AG09319 (cell line): ENCODE results near the gene FUS.
"Not testable (repeated sequence)": the region's sequence is repeated elsewhere in the genome, so short reads cannot be mapped to it uniquely, and the experiment has no call there.

Source experiments
- DNase-seq: peaks from one replicate; pipeline ENCODE4 v3.0.0-alpha.2; 2010; ENCODE audit warnings: low read depth; ENCODE audit errors: extremely low read depth
- TF ChIP-seq, protein P1 (sequence below): IDR thresholded peaks from 2 replicates; pipeline ENCODE4 v1.5.1; 2011; ENCODE audit warnings: low read depth, mild to moderate bottlenecking, inconsistent platforms, low read length, moderate library complexity

FUS gene

DNA sequence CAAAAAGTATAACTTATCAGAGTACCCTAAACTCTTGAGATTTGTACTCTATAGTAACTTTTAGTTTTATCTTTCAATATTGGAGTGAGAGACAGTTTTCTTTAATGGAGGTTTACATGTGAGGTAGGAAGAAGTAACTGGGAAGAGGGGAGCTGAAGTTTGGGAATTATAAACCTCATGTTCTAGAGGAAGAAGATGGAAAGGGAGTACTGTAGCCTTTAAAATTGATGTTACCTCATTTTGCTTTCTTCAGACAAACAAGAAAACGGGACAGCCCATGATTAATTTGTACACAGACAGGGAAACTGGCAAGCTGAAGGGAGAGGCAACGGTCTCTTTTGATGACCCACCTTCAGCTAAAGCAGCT, 9.5 kb downstream of the FUS start:
- no peak for DNase-seq
- TF ChIP-seq, protein P1, sequence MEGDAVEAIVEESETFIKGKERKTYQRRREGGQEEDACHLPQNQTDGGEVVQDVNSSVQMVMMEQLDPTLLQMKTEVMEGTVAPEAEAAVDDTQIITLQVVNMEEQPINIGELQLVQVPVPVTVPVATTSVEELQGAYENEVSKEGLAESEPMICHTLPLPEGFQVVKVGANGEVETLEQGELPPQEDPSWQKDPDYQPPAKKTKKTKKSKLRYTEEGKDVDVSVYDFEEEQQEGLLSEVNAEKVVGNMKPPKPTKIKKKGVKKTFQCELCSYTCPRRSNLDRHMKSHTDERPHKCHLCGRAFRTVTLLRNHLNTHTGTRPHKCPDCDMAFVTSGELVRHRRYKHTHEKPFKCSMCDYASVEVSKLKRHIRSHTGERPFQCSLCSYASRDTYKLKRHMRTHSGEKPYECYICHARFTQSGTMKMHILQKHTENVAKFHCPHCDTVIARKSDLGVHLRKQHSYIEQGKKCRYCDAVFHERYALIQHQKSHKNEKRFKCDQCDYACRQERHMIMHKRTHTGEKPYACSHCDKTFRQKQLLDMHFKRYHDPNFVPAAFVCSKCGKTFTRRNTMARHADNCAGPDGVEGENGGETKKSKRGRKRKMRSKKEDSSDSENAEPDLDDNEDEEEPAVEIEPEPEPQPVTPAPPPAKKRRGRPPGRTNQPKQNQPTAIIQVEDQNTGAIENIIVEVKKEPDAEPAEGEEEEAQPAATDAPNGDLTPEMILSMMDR, result no peak

DNA sequence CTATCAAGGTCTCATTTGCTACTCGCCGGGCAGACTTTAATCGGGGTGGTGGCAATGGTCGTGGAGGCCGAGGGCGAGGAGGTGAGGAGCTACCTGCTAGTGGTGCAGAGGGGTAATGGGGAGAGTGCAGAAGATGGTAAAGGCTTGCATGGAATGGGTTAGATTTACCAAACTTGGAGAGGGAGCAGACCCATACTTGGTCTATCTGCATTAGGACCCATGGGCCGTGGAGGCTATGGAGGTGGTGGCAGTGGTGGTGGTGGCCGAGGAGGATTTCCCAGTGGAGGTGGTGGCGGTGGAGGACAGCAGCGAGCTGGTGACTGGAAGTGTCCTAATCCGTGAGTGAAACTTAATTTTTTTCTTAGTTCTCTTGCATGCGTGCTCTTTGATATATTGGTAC, 10.1 kb downstream of the FUS start:
- DNase-seq, result no peak
- TF ChIP-seq, protein P1, result no peak

DNA sequence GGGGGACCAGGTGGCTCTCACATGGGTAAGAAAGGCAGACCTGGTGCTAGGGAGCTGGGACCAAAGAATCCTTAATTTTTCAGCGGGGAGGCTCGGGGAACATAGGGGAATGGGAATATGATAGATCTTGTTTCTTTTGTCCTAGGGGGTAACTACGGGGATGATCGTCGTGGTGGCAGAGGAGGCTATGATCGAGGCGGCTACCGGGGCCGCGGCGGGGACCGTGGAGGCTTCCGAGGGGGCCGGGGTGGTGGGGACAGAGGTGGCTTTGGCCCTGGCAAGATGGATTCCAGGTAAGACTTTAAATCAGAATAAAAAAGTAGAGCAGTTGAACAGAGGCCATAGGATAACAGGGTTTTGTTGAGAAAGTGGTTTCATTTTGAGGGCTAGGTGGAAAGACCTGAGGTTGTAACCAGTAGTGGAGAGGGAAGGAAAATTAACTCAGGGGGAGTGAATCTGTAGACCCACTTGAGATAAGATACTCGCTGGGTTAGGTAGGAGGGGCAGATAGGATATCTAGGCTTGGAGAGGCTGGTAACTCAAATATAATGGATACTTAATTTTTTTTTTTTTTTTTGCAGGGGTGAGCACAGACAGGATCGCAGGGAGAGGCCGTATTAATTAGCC, 11.0 kb downstream of the FUS start:
- no peak for DNase-seq
- TF ChIP-seq, protein P1, result no peak

DNA sequence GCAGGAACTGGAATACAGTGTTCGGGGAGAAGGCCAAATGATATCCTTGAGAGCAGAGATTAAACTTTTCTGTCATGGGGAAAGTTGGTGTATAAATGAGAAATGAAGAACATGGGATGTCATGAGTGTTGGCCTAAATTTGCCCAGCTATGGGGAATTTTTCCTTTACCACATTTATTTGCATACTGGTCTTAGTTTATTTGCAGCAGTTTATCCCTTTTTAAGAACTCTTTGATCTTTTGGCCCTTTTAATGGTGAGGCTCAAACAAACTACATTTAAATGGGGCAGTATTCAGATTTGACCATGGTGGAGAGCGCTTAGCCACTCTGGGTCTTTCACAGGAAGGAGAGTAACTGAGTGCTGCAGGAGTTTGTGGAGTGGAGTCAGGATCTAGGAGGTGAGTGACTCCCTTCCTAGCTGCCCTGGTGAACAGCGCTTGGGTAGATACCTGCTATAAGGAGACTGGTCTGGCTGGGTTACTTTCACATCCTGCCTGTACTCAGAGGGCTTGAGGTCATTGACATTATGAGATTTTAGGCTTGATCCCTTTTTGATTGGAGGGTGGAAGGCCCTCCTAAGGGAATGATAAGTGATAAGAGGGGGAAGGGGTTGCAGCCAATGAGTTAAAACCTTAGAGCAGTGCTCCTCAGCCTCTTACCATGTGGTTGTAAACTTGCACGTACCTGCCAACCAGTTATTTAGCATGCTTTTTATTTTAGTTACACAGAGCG, 11.9 kb downstream of the FUS start:
- TF ChIP-seq, protein P1, result no peak
- no peak for DNase-seq

DNA sequence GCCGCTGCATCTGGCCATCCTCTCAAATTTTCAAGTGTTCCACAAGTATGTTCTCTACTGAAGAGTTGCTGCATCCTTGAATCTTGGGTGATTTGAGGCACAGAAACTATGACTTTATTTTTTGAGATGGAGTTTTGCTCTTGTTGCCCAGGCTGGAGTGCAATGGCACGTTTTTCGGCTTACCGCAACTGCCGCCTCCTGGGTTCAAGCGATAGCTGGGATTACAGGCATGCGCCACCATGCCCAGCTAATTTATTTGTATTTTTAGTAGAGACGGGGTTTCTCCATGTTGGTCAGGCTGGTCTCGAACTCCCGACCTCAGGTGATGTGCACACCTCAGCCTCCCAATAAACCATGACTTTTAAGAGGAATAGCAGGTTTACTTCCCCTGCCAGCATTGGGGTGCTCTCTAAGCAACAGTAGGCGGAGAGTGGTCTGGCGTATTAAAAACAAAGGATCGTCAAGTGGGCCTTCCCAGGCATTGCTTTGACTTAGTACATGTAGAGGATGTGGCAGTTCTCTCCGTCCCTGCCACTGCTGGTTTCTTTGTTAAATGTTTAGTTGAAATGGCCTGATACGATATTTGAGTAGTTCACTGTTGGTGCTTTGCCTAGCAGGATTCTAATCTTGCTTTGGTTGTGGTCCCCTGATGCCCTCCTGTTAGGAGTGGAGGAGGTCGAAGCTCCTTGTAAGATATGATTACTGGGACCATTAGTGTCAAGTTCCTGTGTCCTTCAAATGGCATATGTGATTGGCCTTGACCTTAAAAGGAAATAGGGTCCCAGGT, 13.1 kb downstream of the FUS start:
- TF ChIP-seq, protein P1, result no peak

DNA sequence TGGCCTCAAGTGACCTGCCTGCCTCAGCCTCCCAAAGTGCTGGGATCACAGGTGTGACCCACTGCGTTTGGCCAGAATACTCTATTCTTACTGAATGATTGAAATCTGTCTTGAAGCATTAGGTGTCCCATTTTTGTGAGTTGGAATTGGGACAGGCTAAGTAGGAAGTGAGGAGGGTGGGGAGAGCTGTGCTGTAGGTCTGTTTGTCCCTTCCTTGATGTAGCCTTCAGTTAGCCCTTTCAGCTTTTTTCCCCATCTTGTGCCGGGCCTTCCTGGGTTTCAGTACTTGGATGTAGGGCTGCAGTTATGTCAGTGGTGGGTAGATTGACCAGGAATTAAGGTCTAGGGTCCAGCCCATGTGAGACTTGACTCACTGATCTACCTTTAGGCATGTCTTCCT, 13.9 kb downstream of the FUS start:
- DNase-seq, result no peak
- TF ChIP-seq, protein P1, result no peak

More for the DNA sequence above, 13.1 kb downstream of the FUS start:
- no peak for DNase-seq

DNA sequence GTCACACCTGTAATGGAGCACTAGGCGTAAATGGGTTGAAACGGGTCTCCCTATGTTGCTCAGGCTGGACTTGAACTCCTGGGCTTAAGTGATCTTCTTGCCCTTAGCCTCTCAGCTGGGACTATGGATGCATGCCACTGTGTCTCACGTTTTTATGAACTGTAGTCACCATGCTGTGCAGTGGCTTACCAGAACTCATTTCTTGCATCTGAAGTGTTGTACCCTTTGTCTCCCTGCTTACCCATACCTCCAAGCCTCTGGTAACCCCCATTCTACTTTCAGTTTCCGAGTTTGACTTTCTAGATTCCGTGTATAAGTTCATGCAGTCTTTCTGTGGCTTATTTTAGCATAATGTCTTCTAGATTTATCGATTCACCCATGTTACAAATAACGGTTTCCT, 15.0 kb downstream of the FUS start:
- DNase-seq, result no peak
- TF ChIP-seq, protein P1, result no peak

DNA sequence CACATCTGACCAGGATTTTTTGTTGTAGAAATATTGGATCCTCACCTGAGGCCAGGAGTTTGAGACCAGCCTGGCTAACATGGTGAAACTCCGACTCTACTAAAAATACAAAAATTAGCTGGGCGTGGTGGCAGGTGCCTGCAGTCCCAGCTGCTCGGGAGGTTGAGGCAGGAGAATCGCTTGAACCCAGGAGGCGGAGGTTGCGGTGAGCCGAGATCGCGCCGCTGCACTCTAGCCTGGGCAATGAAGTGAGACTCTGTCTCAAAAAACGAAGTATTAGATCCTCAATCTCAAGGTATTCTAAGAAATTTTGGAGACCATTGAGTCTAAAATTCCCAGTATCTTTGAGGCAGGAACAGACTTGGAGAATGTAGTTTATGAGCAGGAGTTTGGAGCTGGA, 15.9 kb downstream of the FUS start:
- not testable (repeated sequence) for DNase-seq
